GM19023 (cell line): ENCODE measurements around the gene PSG7.
"Not testable (repeated sequence)": the region's sequence is repeated elsewhere in the genome, so short reads cannot be mapped to it uniquely, and the experiment has no call there.

Experiments used
- ATAC-seq: cut with Tn5 transposase; IDR thresholded peaks from one replicate; pipeline ENCODE4 v1.9.1; 2021; ENCODE audit warnings: mild to moderate bottlenecking, moderate library complexity; ENCODE audit not compliant: unreplicated experiment

The PSG7 gene

GRCh38 chr19:42937107-42937506 is at the start of gene PSG7:
PSG7 (minus strand) TSS chr19:42937207; CDS start chr19:42937076, 131 bp downstream.
- ATAC-seq, result not testable (repeated sequence)

GRCh38 chr19:42985588-42985987 is 48.6 kb upstream of the PSG7 start:
- ATAC-seq, result no peak

GRCh38 chr19:42982111-42982510 is 45.1 kb upstream of the PSG7 start:
- ATAC-seq, result not testable (repeated sequence)

GRCh38 chr19:42971451-42971850 is 34.4 kb upstream of the PSG7 start:
- ATAC-seq, result not testable (repeated sequence)

- ATAC-seq, result no peak
Measured at GRCh38 chr19:42965176-42965575, 28.2 kb upstream of the PSG7 start.

- no peak for ATAC-seq
Measured at GRCh38 chr19:42961119-42961518, 24.1 kb upstream of the PSG7 start.

GRCh38 chr19:42952126-42952525 is 15.1 kb upstream of the PSG7 start:
- not testable (repeated sequence) for ATAC-seq

- ATAC-seq, result not testable (repeated sequence)
Measured at GRCh38 chr19:42951476-42951875, 14.5 kb upstream of the PSG7 start.

- ATAC-seq, result no peak
Measured at GRCh38 chr19:42942187-42942789, 5.3 kb upstream of the PSG7 start.

- ATAC-seq, result not testable (repeated sequence)
Measured at GRCh38 chr19:42934726-42935125, 2.3 kb downstream of the PSG7 start.

- not testable (repeated sequence) for ATAC-seq
Measured at GRCh38 chr19:42934183-42934582, 2.8 kb downstream of the PSG7 start.

GRCh38 chr19:42933412-42933811 is 3.6 kb downstream of the PSG7 start:
- not testable (repeated sequence) for ATAC-seq

GRCh38 chr19:42932485-42933101 is 4.4 kb downstream of the PSG7 start:
- ATAC-seq, result not testable (repeated sequence)

- ATAC-seq, result not testable (repeated sequence)
Measured at GRCh38 chr19:42930214-42930613, 6.8 kb downstream of the PSG7 start.

GRCh38 chr19:42928896-42929295 is 8.1 kb downstream of the PSG7 start:
- ATAC-seq, result no peak

- ATAC-seq, result no peak
Measured at GRCh38 chr19:42926781-42927180, 10.2 kb downstream of the PSG7 start.

GRCh38 chr19:42923106-42923505 is 13.9 kb downstream of the PSG7 start:
- ATAC-seq, result not testable (repeated sequence)

- ATAC-seq, result not testable (repeated sequence)
Measured at GRCh38 chr19:42920971-42921370, 16.0 kb downstream of the PSG7 start.

GRCh38 chr19:42919757-42920079 is 17.3 kb downstream of the PSG7 start:
- ATAC-seq, result no peak

- not testable (repeated sequence) for ATAC-seq
Measured at GRCh38 chr19:42919070-42919756, 17.8 kb downstream of the PSG7 start.

GRCh38 chr19:42918377-42919069 is 18.5 kb downstream of the PSG7 start:
- ATAC-seq, result not testable (repeated sequence)
